Lung (tissue), 12 donors: ENCODE results near the gene FGF12. TPM values are rescaled to one million over a fixed set of nuclear protein-coding genes. Genes with fewer than 3 reads are reported as not detected.
A peak's percentile ranks its signal among the peaks of the same experiment; 100 is the strongest.

Source experiments
- ATAC-seq: fragments of 200-7000 bp; cut with Tn5 transposase; one replicate; pipeline ENCODE4 v1.9.1; 2020; ENCODE audit warnings: moderate number of reproducible peaks; ENCODE audit not compliant: insufficient read depth, low FRiP score
- DNase-seq, 3 donors: peaks; one replicate each; pipeline ENCODE4 v3.0.0-alpha.2; 2013 to 2017
- H3K27ac ChIP-seq, 2 donors: one replicate each; pipeline ENCODE4 v1.5.1; 2013; ENCODE audit warnings: mild to moderate bottlenecking in 2 of 2, moderate library complexity in 2 of 2, control low read depth in 1 of 2, inconsistent platforms in 1 of 2, low read depth in 1 of 2, low read length in 1 of 2
- H3K27me3 ChIP-seq, 3 donors: one replicate each; pipeline ENCODE4 v1.5.1; 2013; ENCODE audit warnings: low read length in 2 of 3; ENCODE audit not compliant: control insufficient read depth in 3 of 3, insufficient read depth in 3 of 3
- H3K36me3 ChIP-seq, 4 donors: one replicate each; pipeline ENCODE4 v1.5.1; 2013; ENCODE audit warnings: low read length in 4 of 4, mild to moderate bottlenecking in 1 of 4, moderate library complexity in 1 of 4; ENCODE audit not compliant: control insufficient read depth in 4 of 4, insufficient read depth in 4 of 4
- H3K4me1 ChIP-seq, 5 donors: one replicate each; pipeline ENCODE4 v1.5.1; 2013; ENCODE audit warnings: low read length in 5 of 5, mild to moderate bottlenecking in 2 of 5, moderate library complexity in 1 of 5; ENCODE audit not compliant: control insufficient read depth in 5 of 5, insufficient read depth in 5 of 5
- H3K4me3 ChIP-seq: one replicate; pipeline ENCODE4 v1.5.1; 2013; ENCODE audit warnings: mild to moderate bottlenecking, control low read depth, moderate library complexity
- H3K9ac ChIP-seq, 2 donors: one replicate each; pipeline ENCODE4 v1.5.1; 2013; ENCODE audit warnings: low read length in 2 of 2, control low read depth in 1 of 2; ENCODE audit not compliant: insufficient read depth in 1 of 2
- H3K9me3 ChIP-seq, 4 donors: one replicate each; pipeline ENCODE4 v1.5.1; 2013; ENCODE audit warnings: low read length in 3 of 4, mild to moderate bottlenecking in 1 of 4, moderate library complexity in 1 of 4; ENCODE audit not compliant: control insufficient read depth in 4 of 4, insufficient read depth in 3 of 4
- CTCF ChIP-seq: IDR thresholded peaks from 2 replicates; pipeline ENCODE4 v1.5.1; 2012; ENCODE audit warnings: mild to moderate bottlenecking; ENCODE audit errors: control extremely low read depth, extremely low read depth
- WGBS, 2 donors: extraction: QIAGEN DNeasy Blood & Tissue Kit; methylation state at CpG; one replicate each; pipeline ENCODE4 v1.1.7; 2013; 5-methylcytosine and 5-hydroxymethylcytosine counted together
- polyA plus RNA-seq, 2 donors: library from polyadenylated mRNA; stranded (reverse); fragments of 200-250 nt; gene quantifications; one replicate each; pipeline ENCODE4 v1.2.1, GENCODE V29; 2013
- total RNA-seq, 2 donors: library from RNA; depleted of rRNA in 1 of 2; stranded (reverse); fragments of >200 nt in 1 of 2; gene quantifications; one replicate each; pipeline ENCODE4 v1.2.1, GENCODE V29; 2014 to 2021
- donor health status: control.
- donor health status: control.
- donor health status: Bipolar disorder and iron deficiency.
- donor health status: healthy.
- donor health status: DM: yes; HTN: yes; CAD: no.

The FGF12 gene
- total and polyA plus RNA-seq, 4 donors: 0.23 to 6.0 (median 1.7) TPM

GRCh38 chr3:192639987-192640386 is 87.4 kb downstream of the FGF12 start:
- ATAC-seq: no peak
- no peak for TF ChIP-seq CTCF
- Histone ChIP-seq H3K4me1 (no peaks in the 10 kb centered on the region), H3K4me3 (no peak overlapping the region), H3K27ac (no peak overlapping the region), H3K36me3 (no peaks in the 10 kb centered on the region), H3K9me3 (no peaks in the 10 kb centered on the region), H3K27me3 (peaks cover 0 to 2% (median 0%) of the 10 kb centered on the region in 3 donors), H3K9ac (no peak overlapping the region)
- WGBS, 2 donors: 68 to 74% methylated on average over 2 of the region's 2 CpGs
- no peak for DNase-seq

DNA sequence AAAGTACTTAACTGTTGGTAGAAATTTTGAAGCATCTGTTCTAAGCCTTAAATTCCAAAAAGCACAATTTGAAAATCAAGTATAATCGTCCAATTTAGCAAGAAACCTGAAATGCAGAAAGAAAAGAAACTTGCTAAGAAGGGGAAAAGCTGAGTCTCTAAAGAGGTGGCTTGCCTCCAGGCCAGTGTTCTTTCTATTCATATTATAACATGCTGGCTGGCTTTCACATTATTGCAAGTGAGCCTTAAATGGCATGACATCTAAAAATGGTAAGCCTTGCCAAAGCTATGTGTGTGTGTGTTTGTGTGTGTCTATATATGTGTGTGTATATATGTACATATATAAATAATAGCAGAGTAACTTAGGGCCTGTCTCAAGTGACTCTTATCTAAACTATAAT is 89.5 kb downstream of the FGF12 start:
- ATAC-seq: no peak
- DNase-seq: peak in 2 of 3 donors; percentile 5 to 18
- no peaks in the 10 kb centered on the region for H3K4me1 ChIP-seq
- no peaks in the 10 kb centered on the region for H3K9me3 ChIP-seq
- TF ChIP-seq CTCF: no peak
- peaks cover 0 to 2% (median 0%) of the 10 kb centered on the region in 3 donors for H3K27me3 ChIP-seq
- peak overlapping the region in 1 of 2 donors; percentile 75 for H3K27ac ChIP-seq
- H3K9ac ChIP-seq: no peak overlapping the region
- WGBS, 2 donors: 65 to 68% methylated on average over 1 of the region's 1 CpG
- H3K4me3 ChIP-seq: no peak overlapping the region
- no peaks in the 10 kb centered on the region for H3K36me3 ChIP-seq

DNA sequence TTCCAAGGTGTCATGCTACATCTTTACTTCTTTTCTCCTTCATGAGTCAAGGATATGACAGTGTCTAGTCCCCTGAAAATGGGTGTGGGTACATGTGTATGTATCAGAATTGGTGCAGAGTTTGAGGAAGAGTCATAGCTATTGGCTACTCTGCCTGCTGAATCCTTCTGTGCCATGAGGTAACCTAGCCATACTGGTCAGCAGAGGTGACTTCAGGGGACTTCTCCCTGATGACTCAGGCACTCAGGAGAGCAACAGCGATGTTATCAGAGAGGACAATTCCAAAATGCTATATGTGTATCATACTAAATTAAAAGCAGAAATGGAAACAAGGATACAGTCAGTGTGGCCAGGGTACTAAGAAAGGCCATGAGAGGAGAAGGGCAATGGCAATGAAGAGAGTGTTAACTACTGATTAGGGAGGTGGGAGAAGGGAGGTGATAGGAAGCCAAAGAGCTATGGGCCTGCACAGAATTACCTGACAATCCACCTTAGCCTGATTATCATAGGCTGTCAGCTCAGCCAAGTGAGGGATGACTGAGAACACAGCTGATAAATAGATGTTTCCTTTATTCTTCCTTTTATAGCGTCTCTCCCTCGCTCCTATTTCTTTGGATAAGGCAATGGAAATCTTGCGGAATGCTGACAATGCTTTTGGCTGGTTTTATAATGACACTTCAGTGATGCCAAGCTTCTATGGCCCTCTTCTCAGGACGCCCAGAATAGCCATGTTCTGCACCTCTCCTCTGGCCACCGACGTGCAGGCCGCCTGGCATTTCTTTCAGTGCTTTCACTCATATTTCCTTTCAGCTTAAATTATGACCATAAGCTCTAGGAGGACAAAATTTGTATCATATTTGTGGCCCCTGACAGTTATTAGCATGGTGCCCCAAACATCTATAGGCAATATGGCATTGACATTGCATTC is 90.6 kb downstream of the FGF12 start:
- no peak overlapping the region for H3K9ac ChIP-seq
- H3K4me3 ChIP-seq: no peak overlapping the region
- 91 to 93% methylated on average over 8 of the region's 8 CpGs for WGBS, 2 donors
- no peak for DNase-seq
- H3K27ac ChIP-seq: peak overlapping the region in 1 of 2 donors; percentile 74
- H3K4me1 ChIP-seq: peaks cover 0 to 3% (median 0%) of the 10 kb centered on the region in 5 donors
- no peak for TF ChIP-seq CTCF
- ATAC-seq: no peak
- no peaks in the 10 kb centered on the region for H3K9me3 ChIP-seq
- H3K27me3 ChIP-seq: peaks cover 0 to 2% (median 0%) of the 10 kb centered on the region in 3 donors
- H3K36me3 ChIP-seq: no peaks in the 10 kb centered on the region
